Left forelimb (tissue), 1 donor: ENCODE data around the gene QSOX2.
"Not testable (repeated sequence)": the region's sequence is repeated elsewhere in the genome, so short reads cannot be mapped to it uniquely, and the experiment has no call there.

Source experiments
- DNase-seq: peaks from one replicate; pipeline ENCODE4 v3.0.0-alpha.2; 2018; ENCODE audit warnings: low spot score

The QSOX2 gene

DNA sequence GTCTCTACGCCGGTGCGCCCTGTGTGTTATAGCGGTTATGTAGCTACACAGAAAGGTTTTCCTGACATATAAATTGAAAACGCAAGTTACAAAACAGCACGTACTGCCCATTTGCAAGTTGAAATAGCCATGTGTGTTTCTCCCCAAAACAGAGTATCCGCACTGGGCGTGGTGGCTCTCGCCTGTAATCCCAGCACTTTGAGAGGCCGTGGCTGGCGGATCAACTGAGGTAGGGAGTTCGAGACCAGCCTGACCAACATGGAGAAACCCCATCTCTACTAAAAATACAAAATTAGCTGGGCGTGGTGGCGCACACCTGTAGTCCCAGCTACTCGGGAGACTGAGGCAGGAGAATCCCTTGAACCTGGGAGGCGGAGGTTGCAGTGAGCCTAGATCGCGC, 21.0 kb upstream of the QSOX2 start:
- not testable (repeated sequence) for DNase-seq

DNA sequence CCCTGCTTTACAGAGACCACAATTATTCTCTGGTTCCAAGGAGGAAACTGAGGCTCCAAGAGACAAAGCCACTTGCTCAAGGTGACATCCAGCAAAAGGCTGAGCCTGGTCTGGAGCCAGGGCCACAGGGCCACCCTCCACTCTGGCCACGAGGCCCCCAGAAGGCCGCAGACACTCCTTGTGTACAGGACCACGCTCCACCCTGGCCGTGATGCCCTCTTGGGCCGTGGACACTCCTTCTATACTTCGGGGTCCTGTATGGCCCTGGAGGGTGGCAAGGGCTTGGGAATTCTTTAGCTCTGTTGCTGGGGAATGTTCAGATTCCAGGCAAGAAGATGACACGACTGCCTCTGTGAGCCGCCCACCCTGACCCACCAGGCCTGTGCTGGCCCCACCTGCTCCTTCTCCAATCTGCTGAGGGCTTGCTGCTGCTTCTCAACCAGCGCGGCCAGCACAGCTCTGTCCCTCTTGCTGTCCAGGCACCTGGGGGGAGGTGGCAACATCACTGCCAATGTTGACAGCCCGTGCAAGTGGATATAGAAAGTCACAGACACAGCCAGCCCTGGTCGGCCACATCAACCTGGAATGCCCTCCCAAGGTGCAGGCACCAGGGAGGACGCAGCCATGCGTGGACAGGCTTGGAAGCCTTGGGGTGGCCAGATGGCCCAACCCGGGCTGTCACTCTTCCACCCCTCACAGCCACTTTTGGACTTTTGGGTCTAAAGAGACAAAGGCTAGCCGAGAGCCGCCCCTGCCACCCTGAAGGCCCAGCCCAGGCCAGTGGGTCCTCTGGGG, 20.1 kb upstream of the QSOX2 start:
- no peak for DNase-seq

- DNase-seq, result no peak
These were observed 19.1 kb upstream of the QSOX2 start for GRCh38 chr9:136264441-136265405.

- no peak for DNase-seq
These were observed 18.4 kb upstream of the QSOX2 start for GRCh38 chr9:136264031-136264430.

- DNase-seq, result no peak
These were observed 17.1 kb upstream of the QSOX2 start for GRCh38 chr9:136262671-136263178.

- no peak for DNase-seq
These were observed 16.2 kb upstream of the QSOX2 start for GRCh38 chr9:136261686-136262430.

- DNase-seq, result no peak
These were observed 15.4 kb upstream of the QSOX2 start for GRCh38 chr9:136260936-136261472.

DNA sequence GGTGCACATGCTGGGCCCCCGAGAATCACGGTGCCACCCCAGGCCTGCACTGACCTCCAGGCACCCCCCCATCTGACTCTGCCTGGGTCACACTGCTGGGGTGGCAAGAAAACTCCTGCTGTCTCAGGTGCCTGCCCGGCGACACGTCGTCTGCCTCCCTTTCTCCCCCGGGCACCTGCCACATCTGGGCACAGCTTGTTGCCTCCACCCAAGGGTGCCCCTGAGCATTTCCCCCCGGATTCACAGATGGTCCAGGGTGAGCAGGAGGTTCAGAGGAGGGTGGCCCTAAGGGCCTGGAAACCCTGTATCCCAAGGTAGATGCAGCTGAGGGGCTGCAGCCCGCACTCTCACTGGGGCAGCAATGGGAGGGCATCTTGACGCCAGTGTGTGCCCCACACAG, 14.9 kb upstream of the QSOX2 start:
- DNase-seq, result no peak

GRCh38 chr9:136259836-136260235, 14.2 kb upstream of the QSOX2 start:
- DNase-seq, result no peak

DNA sequence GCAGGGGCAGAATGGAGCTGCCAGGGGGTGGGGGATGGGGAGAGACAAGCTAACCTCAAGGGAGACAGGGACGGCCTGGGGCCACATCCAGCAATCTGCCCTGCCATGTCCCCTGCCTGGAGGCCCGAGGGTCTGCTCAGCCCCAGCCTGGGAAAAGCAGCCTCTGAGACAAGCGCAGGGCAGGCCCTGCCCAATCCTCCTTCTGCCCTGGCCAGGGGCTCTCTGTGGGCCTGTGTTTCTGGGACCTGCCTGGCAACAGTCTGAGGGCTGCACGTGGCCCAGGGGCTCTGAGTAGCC, 13.9 kb upstream of the QSOX2 start:
- DNase-seq, result no peak

- DNase-seq, result no peak
These were observed 13.3 kb upstream of the QSOX2 start for GRCh38 chr9:136258786-136259516.

- DNase-seq, result no peak
These were observed 12.7 kb upstream of the QSOX2 start for GRCh38 chr9:136258299-136258625.

- DNase-seq, result no peak
These were observed 12.0 kb upstream of the QSOX2 start for GRCh38 chr9:136257381-136258298.

DNA sequence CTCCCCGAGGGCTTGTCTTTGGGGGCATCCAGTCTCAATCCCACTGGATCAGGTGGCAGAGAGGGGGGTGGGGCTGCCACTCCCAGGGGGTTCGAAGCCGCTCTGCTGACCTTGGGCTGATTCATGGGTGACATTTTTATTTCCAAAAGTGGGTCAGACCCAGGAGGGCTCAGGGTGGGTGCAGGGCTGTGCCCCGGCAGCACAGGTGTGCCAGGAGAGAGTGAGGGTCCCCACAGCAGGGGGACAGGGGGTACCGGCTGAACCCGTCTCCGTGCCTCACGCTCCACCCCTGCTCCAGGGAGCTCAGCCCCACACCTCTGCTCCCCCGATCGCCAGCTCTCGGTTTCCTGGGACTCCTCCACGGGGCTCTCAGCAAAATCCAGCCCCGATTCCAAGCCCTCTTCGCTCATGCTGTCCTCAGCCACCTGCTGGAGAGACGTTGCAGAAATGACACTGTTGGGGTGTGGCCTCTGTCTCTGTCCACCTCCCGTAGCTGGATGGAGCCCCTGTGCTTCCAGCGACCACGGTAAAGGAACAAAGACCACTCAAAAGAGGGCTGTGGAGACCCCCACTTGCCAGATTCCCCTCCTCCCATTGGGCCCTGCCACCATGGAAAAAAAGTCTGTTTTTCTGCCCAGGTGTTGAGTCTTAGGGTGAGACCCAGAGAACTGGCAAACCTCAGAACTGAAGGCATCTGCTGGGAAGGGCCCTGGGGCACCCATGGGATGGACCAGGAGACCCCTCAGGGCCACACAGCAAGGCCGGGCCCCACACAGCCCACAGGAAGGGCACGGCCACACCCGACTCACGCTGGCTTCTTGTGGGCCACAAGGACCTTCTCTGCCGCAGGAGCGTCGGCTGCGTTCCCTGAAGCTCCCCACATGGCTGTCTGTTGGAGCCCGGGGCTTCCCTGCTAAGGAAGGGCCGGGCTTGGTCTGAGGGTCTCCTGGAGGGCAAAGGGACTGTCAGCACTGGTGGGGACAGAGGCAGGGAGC, 10.6 kb upstream of the QSOX2 start:
- DNase-seq, result no peak

DNA sequence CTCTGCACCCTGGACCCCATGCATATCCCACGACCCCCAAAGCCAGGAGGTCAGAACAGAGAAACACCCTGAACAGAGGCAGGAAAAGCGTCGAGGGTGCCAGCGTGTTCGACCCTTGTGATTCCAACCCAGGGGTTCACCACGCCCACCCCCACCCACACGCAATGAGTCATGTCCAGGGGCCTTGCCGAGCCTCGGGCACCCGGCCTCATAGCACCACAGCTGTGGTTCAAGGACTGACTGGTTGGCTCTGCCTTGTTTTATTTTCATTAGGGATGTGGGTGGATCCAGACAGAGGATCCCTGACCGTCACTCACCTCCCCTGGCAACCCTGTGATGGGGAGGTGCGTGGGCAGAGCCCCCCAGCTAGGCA, 9.5 kb upstream of the QSOX2 start:
- DNase-seq, result no peak

DNA sequence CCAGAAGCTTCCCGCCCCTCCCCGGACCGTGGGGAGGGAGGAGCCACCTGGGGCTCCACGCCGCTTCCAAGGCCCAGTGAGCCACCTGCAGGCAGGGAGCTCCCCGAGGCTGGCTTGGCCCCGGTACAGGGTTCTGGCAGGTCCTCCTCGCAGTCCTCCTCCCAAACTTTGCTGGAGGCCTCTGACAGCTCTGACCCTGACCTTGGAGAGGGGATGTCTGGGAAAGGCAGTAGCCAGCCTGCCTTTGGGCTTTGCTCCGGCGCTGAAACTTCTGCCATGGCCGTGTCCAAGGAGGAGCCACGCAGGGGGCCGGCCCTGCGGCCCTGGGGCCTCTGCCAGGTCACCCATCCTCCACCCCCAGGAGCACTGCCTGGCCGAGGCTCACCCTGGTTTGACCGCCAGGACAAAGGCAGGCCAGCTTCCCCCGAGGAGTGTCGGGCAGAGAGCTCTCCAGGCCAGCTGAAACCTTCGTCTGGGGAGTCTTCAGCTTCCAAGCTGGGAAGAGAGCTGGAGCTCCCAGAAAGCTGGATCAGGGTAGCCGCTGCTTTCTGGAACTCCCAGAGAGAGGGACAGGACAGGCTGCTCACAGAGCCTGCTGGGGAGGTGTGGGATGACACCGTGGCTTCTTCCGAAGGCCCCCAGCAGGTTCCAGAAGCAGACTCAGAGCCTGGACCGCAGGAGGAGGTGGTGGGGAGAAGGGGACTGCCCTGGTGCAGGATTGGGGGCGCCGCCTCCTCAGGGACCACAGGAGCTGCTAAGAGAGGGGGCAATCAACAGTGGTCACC, 9.0 kb upstream of the QSOX2 start:
- DNase-seq, result no peak

DNA sequence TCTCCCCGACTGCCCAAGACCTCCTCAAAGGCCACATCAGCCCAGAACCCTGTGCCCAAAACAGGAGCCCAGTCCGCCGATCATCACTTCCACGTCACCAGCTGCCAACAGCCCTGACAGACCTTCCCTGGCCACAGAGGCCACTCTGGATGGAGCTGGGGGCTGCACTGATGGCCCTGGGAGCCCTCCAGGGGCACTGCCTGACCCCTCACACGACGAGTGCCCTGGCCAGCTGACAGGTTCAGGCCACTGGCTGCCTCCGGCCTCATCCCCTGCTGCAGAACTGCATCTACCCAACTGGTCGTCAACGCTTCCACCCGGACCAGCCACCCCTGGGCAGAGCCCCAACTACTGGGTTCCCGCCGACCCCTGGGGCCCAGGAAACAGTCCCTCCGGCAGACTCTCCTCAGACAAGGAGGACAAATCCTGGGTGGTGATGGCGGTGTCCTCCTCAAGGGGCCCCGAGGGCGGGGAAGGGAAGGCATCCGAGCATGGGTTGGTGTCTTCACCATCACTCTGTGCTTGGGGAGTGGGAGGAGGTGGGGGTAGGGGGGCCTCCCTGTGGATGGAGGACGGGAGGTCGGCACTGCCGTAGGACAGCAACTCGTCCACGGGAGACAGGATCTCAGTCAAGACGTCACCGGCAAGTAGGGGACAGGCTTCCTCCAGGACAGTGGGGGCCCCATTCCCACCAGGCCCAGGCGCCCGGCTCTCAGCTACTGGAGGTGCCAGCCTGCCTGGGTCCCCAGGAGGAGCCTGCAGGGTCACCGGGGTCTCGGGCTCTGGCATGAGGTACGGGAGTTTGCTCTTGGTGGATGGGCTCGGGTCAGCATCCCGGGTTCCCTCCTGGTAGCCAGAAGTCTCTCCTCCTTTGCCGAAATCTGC, 7.9 kb upstream of the QSOX2 start:
- no peak for DNase-seq
